ENCODE data around the gene JAKMIP1.

DNA sequence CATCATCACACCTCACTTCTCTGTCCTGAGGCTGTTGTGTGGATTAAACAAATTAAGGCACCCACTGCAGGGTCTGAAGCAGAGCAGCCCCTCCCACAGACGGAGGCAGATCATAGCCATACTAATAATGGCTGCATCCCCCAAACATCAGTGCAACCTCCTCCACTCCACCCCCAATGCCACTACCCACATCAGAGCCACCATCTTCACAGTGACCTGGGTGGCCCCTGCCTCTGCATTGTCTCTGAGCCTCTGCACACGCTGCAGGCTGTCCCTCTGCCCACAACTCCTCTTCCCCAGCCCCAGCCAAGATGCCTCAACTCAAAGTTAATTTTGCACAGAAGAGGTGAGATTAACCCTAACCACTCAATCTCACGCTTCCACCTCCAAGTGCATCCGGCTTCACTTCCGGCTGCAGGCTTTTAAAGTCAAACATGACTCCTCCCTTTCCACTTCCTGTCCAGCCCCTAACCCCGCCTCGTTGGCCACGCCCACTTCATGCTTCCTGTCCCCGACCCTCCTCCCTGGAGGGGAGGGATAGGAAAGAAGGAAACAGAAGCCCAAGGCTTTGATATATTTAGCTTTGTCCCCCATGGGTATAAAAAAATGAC is 22.7 kb downstream of the JAKMIP1 start:
- TF ChIP-seq, protein P1, sequence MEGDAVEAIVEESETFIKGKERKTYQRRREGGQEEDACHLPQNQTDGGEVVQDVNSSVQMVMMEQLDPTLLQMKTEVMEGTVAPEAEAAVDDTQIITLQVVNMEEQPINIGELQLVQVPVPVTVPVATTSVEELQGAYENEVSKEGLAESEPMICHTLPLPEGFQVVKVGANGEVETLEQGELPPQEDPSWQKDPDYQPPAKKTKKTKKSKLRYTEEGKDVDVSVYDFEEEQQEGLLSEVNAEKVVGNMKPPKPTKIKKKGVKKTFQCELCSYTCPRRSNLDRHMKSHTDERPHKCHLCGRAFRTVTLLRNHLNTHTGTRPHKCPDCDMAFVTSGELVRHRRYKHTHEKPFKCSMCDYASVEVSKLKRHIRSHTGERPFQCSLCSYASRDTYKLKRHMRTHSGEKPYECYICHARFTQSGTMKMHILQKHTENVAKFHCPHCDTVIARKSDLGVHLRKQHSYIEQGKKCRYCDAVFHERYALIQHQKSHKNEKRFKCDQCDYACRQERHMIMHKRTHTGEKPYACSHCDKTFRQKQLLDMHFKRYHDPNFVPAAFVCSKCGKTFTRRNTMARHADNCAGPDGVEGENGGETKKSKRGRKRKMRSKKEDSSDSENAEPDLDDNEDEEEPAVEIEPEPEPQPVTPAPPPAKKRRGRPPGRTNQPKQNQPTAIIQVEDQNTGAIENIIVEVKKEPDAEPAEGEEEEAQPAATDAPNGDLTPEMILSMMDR (conservative IDR thresholded peaks at IDR 0.05): no peak
- no peak for TF ChIP-seq EZH2 (IDR thresholded peaks at IDR 0.05; ENCODE audit: low read depth)

All from PC-9 (cell line).